ENCODE results near the gene DCST2. TPM values are rescaled to one million over a fixed set of nuclear protein-coding genes. Genes with fewer than 3 reads are reported as not detected.
"Not testable (repeated sequence)": the region's sequence is repeated elsewhere in the genome, so short reads cannot be mapped to it uniquely, and the experiment has no call there.

DCST2 gene
- total RNA-seq, 1 donor from 2014 or later, result not detected

GRCh38 chr1:154998818-154999570 is 34.6 kb downstream of the DCST2 start:
- no peaks in the 10 kb centered on the region for H3K27me3 ChIP-seq (ENCODE audit: control insufficient read depth, insufficient read depth, low read length)
- no peaks in the 10 kb centered on the region for H3K36me3 ChIP-seq (ENCODE audit: control insufficient read depth, insufficient read depth, low read length)
- H3K4me3 ChIP-seq (ENCODE audit: low read depth, low read length), result peak overlapping the region; percentile 1
- no peak for DNase-seq (ENCODE audit: low read depth)
- TF ChIP-seq CTCF (IDR thresholded peaks at IDR 0.05; ENCODE audit: insufficient read depth, low read length, poor library complexity, severe bottlenecking), result peak; percentile 93

- Histone ChIP-seq H3K4me3 (ENCODE audit: low read depth, low read length) (no peak overlapping the region), H3K36me3 (ENCODE audit: control insufficient read depth, insufficient read depth, low read length) (no peaks in the 10 kb centered on the region), H3K27me3 (ENCODE audit: control insufficient read depth, insufficient read depth, low read length) (no peaks in the 10 kb centered on the region)
- no peak for DNase-seq (ENCODE audit: low read depth)
- TF ChIP-seq CTCF (IDR thresholded peaks at IDR 0.05; ENCODE audit: insufficient read depth, low read length, poor library complexity, severe bottlenecking), result peak; percentile 5
Measured at GRCh38 chr1:154998201-154998780, 35.3 kb downstream of the DCST2 start.

- Histone ChIP-seq H3K4me3 (ENCODE audit: low read depth, low read length) (no peak overlapping the region), H3K36me3 (ENCODE audit: control insufficient read depth, insufficient read depth, low read length) (no peaks in the 10 kb centered on the region), H3K27me3 (ENCODE audit: control insufficient read depth, insufficient read depth, low read length) (no peaks in the 10 kb centered on the region)
- no peak for DNase-seq (ENCODE audit: low read depth)
- no peak for TF ChIP-seq CTCF (IDR thresholded peaks at IDR 0.05; ENCODE audit: insufficient read depth, low read length, poor library complexity, severe bottlenecking)
Measured at GRCh38 chr1:154996966-154997701, 36.4 kb downstream of the DCST2 start.

- H3K36me3 ChIP-seq (ENCODE audit: control insufficient read depth, insufficient read depth, low read length); DNase-seq (ENCODE audit: low read depth); H3K27me3 ChIP-seq (ENCODE audit: control insufficient read depth, insufficient read depth, low read length); H3K4me3 ChIP-seq (ENCODE audit: low read depth, low read length): not testable (repeated sequence)
- peak; percentile 45 for TF ChIP-seq CTCF (IDR thresholded peaks at IDR 0.05; ENCODE audit: insufficient read depth, low read length, poor library complexity, severe bottlenecking)
Measured at GRCh38 chr1:154995301-154995983, 38.1 kb downstream of the DCST2 start.

- DNase-seq (ENCODE audit: low read depth), result no peak
- Histone ChIP-seq H3K27me3 (ENCODE audit: control insufficient read depth, insufficient read depth, low read length) (no peaks in the 10 kb centered on the region), H3K36me3 (ENCODE audit: control insufficient read depth, insufficient read depth, low read length) (no peaks in the 10 kb centered on the region), H3K4me3 (ENCODE audit: low read depth, low read length) (no peak overlapping the region)
- no peak for TF ChIP-seq CTCF (IDR thresholded peaks at IDR 0.05; ENCODE audit: insufficient read depth, low read length, poor library complexity, severe bottlenecking)
Measured at GRCh38 chr1:154994591-154994990, 39.0 kb downstream of the DCST2 start.

Measured in kidney epithelial cell (primary cell).